Suprapubic skin (tissue), 4 donors: ENCODE data around the gene ELAVL1. TPM values are rescaled to one million over a fixed set of nuclear protein-coding genes. Genes with fewer than 3 reads are reported as not detected.

Source experiments
- DNase-seq, 2 donors: peaks; one replicate each; pipeline ENCODE4 v3.0.0-alpha.2; 2019; ENCODE audit warnings: low spot score in 2 of 2
- H3K27ac ChIP-seq: fragments of 200-600 bp; sonication (generic); one replicate; pipeline ENCODE4 v1.5.1; 2019
- H3K27me3 ChIP-seq: fragments of 200-600 bp; sonication (generic); one replicate; pipeline ENCODE4 v1.5.1; 2019
- H3K36me3 ChIP-seq: fragments of 200-600 bp; sonication (generic); one replicate; pipeline ENCODE4 v1.5.1; 2019
- H3K4me1 ChIP-seq: fragments of 200-600 bp; sonication (generic); one replicate; pipeline ENCODE4 v1.5.1; 2019
- H3K4me3 ChIP-seq: fragments of 200-600 bp; sonication (generic); one replicate; pipeline ENCODE4 v1.5.1; 2019; ENCODE audit warnings: mild to moderate bottlenecking
- H3K9me3 ChIP-seq: fragments of 200-600 bp; sonication (generic); one replicate; pipeline ENCODE4 v1.5.1; 2019
- EP300 ChIP-seq: sonication (generic); formaldehyde crosslinking; IDR thresholded peaks from one replicate; pipeline ENCODE4 v1.6.1; 2017; ENCODE audit warnings: antibody characterized with exemption
- POLR2A ChIP-seq, 2 donors: fragments of 450-650 bp; IDR thresholded peaks; one replicate each; pipeline ENCODE4 v1.6.1; 2017; ENCODE audit warnings: antibody characterized with exemption in 2 of 2, mild to moderate bottlenecking in 2 of 2, moderate library complexity in 2 of 2
- POLR2AphosphoS5 ChIP-seq, 3 donors: sonication (generic); formaldehyde crosslinking; IDR thresholded peaks; one replicate each; pipeline ENCODE4 v1.6.1; 2017; ENCODE audit warnings: antibody characterized with exemption in 3 of 3
- WGBS: methylation state at CpG from one replicate; pipeline ENCODE4 v1.1.5; 2018; 5-methylcytosine and 5-hydroxymethylcytosine counted together
- total RNA-seq, 4 donors: library from RNA; depleted of rRNA; stranded (reverse); fragments of >200 nt; gene quantifications; one replicate each; pipeline ENCODE4 v1.1.0, GENCODE V29; 2016
- TF ChIP-seq, protein P1 (sequence below), 2 donors: fragments of 200-600 bp in 1 of 2; fragments of 450-650 bp in 1 of 2; sonication (generic) in 1 of 2; IDR thresholded peaks; one replicate each; pipeline ENCODE4 v1.5.1; 2016 to 2019; ENCODE audit warnings: antibody characterized with exemption in 2 of 2, mild to moderate bottlenecking in 1 of 2, moderate library complexity in 1 of 2

ELAVL1 gene
- total RNA-seq, 4 donors from 2014 or later = 32.4 to 38.2 (median 37.2) TPM

DNA sequence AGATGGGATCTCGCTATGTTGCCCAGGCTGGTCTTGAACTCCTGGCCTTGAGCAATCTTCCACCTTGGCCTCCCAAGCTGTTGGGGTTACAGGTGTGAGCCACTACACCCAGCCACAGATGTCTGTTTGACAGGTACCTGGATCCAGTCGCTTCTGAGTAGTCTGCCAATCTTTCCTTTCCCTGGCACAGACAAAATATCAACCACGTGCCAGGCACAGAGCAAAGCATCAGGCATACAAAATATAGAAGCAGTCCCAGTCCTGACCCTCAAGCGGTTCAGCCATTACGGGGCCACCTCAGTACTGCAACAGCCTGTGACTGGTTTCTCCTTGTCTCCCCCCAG lies 3.8 kb downstream of the ELAVL1 start:
- 36% methylated on average over 5 of the region's 5 CpGs for WGBS
- Histone ChIP-seq H3K27ac (peak overlapping the region; percentile 79), H3K4me3 (peak overlapping the region; percentile 38), H3K4me1 (peaks cover 62% of the 10 kb centered on the region), H3K36me3 (peaks cover 6% of the 10 kb centered on the region), H3K9me3 (no peaks in the 10 kb centered on the region), H3K27me3 (no peaks in the 10 kb centered on the region)
- no peak for DNase-seq
- TF ChIP-seq EP300 (no peak), POLR2A (IDR thresholded peaks at IDR 0.05) (no peak), POLR2AphosphoS5 (IDR thresholded peaks at IDR 0.05) (no peak)
- TF ChIP-seq, protein P1, sequence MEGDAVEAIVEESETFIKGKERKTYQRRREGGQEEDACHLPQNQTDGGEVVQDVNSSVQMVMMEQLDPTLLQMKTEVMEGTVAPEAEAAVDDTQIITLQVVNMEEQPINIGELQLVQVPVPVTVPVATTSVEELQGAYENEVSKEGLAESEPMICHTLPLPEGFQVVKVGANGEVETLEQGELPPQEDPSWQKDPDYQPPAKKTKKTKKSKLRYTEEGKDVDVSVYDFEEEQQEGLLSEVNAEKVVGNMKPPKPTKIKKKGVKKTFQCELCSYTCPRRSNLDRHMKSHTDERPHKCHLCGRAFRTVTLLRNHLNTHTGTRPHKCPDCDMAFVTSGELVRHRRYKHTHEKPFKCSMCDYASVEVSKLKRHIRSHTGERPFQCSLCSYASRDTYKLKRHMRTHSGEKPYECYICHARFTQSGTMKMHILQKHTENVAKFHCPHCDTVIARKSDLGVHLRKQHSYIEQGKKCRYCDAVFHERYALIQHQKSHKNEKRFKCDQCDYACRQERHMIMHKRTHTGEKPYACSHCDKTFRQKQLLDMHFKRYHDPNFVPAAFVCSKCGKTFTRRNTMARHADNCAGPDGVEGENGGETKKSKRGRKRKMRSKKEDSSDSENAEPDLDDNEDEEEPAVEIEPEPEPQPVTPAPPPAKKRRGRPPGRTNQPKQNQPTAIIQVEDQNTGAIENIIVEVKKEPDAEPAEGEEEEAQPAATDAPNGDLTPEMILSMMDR (IDR thresholded peaks at IDR 0.05) = no peak

DNA sequence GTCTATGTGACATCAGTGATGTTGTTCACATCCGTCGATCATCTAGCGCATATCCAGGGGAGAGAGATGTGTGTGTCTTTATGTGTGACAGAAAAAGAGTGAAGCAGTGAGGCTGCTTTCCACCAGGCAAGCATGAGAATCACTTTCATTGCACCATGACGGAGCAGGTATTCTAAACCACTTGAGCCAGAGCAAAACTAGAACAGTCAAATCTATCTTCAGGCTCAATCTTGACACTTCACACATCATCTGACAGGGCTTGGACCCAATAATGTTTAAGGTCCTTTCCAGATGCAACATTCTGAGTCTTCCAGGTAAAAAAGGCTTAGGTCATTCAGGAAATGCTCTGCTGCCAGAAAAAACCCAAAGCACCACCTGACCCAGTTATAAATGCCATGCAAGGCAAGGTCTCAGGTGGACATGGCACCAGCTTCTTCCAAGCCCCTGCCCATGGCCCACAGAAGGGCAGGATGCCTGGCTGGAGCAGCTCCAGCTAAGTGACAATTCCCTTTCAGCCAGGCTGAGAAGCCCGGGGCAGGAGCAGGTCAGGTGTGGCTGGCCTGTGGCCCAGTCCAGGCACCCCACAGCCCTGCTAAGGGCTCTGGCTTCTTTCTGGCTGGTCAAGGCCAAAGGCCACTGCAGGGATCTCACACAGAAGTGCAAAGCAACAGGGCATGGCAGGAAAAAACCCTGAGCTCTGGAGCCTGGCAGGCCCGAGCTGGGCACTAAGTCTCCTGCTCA lies 5.0 kb downstream of the ELAVL1 start:
- Histone ChIP-seq H3K4me3 (no peak overlapping the region), H3K27ac (no peak overlapping the region), H3K4me1 (peaks cover 54% of the 10 kb centered on the region), H3K9me3 (no peaks in the 10 kb centered on the region), H3K27me3 (no peaks in the 10 kb centered on the region), H3K36me3 (peaks cover 6% of the 10 kb centered on the region)
- 82% methylated on average over 6 of the region's 6 CpGs for WGBS
- TF ChIP-seq, protein P1 (IDR thresholded peaks at IDR 0.05) = no peak
- no peak for TF ChIP-seq POLR2AphosphoS5 (IDR thresholded peaks at IDR 0.05)
- no peak for TF ChIP-seq EP300
- TF ChIP-seq POLR2A (IDR thresholded peaks at IDR 0.05) = no peak
- no peak for DNase-seq

DNA sequence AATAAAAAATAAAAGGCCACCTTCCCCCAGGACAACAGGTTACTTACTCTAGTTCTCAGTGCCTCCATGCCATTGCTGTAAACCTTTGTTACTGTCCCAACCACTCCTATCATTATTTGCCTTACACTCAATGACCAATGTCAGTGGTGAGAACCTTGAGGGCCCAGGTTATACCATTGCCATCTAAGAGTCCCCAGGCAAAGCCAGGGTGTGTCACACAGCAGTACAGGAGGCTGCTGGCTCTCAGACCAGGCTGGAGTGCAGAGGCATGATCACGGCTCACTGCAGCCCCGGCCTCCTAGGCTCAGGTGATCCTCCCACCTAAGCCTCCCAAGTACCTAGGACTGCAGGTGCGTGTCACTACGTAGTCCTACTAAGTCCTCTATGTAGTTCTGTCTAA lies 6.1 kb downstream of the ELAVL1 start:
- Histone ChIP-seq H3K27me3 (no peaks in the 10 kb centered on the region), H3K36me3 (peaks cover 6% of the 10 kb centered on the region), H3K9me3 (no peaks in the 10 kb centered on the region), H3K27ac (no peak overlapping the region), H3K4me3 (no peak overlapping the region), H3K4me1 (peaks cover 47% of the 10 kb centered on the region)
- no peak for DNase-seq
- WGBS = 96% methylated on average over 4 of the region's 4 CpGs
- TF ChIP-seq, protein P1 (IDR thresholded peaks at IDR 0.05) = no peak
- TF ChIP-seq EP300 (no peak), POLR2AphosphoS5 (IDR thresholded peaks at IDR 0.05) (no peak), POLR2A (IDR thresholded peaks at IDR 0.05) (no peak)

DNA sequence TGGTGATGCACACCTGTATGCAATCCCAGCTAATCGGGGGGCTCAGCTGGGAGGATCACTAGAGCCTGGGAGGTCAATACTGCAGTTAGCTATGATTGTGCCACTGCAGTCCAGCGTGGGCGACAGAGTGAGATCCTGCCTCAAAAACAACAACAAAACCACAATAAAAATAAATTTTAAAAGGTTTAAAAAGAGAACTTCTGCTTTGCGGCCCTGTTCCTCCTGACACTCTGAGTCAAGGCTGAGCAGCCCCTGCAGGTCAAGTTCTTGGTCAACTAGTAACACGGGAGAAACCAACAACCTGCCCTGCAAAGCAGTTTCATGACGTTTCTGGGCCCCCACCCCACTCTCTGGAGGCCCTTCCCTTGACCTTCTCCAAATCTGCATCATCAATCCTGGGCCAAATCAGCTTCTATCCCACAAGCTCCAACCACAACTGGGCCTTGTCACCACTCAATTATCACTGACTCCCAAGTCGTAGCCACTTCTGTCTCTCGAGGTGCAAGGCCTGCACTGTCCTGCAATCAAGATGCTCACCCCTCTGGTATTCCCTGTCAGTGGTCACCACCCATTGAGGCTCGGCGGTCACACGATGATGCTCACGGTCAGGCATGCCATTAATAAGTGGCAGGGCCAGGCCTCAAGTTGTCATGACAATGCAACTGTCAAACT lies 7.5 kb downstream of the ELAVL1 start:
- no peak overlapping the region for H3K4me3 ChIP-seq
- WGBS = 80% methylated on average over 12 of the region's 12 CpGs
- no peak overlapping the region for H3K27ac ChIP-seq
- H3K4me1 ChIP-seq = peaks cover 43% of the 10 kb centered on the region
- no peak for TF ChIP-seq POLR2AphosphoS5 (IDR thresholded peaks at IDR 0.05)
- no peak for TF ChIP-seq EP300
- TF ChIP-seq, protein P1 (IDR thresholded peaks at IDR 0.05) = no peak
- no peak for TF ChIP-seq POLR2A (IDR thresholded peaks at IDR 0.05)
- no peak for DNase-seq
- no peaks in the 10 kb centered on the region for H3K9me3 ChIP-seq
- H3K27me3 ChIP-seq = no peaks in the 10 kb centered on the region
- peaks cover 6% of the 10 kb centered on the region for H3K36me3 ChIP-seq

DNA sequence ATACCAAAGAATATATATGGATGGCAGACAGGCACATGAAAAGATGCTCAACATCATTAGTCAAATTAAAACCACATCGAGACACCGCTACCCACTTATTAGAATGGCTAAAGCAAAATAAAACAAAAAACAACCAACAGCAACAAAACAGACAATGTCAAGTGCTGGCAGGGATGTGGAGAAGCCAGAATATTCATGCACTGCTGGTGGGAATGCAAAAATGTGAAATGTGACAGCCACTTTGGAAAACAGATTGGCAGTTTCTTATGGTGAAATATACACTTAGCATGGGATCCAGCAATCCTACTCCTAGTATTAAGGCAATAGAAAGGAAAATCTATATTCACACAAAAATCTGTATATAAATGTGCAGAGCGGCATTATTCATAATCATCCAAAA lies 8.6 kb downstream of the ELAVL1 start:
- peaks cover 6% of the 10 kb centered on the region for H3K36me3 ChIP-seq
- H3K27ac ChIP-seq = no peak overlapping the region
- DNase-seq = no peak
- H3K27me3 ChIP-seq = no peaks in the 10 kb centered on the region
- H3K9me3 ChIP-seq = no peaks in the 10 kb centered on the region
- 95% methylated on average over 3 of the region's 3 CpGs for WGBS
- TF ChIP-seq POLR2AphosphoS5 (IDR thresholded peaks at IDR 0.05) (no peak), EP300 (no peak), POLR2A (IDR thresholded peaks at IDR 0.05) (no peak)
- TF ChIP-seq, protein P1 (IDR thresholded peaks at IDR 0.05) = no peak
- H3K4me3 ChIP-seq = no peak overlapping the region
- peaks cover 33% of the 10 kb centered on the region for H3K4me1 ChIP-seq
